NOMO-1 treated with DMSO at 0.1 percent for 48 hours (cell line): ENCODE measurements around the gene GPR101.
A peak's percentile ranks its signal among the peaks of the same experiment; 100 is the strongest.

Experiments
- DNase-seq: peaks from one replicate; lab custom pipeline; 2025; ENCODE audit not compliant: unreplicated experiment; lab: John Stamatoyannopoulos, UW

Gene GPR101

GRCh38 chrX:137033774-137034507 lies at the start of gene GPR101:
TSS of gene GPR101 (minus strand) at chrX:137033995. CDS start at chrX:137031674, 2,321 bp downstream.
- no peak for DNase-seq

DNA sequence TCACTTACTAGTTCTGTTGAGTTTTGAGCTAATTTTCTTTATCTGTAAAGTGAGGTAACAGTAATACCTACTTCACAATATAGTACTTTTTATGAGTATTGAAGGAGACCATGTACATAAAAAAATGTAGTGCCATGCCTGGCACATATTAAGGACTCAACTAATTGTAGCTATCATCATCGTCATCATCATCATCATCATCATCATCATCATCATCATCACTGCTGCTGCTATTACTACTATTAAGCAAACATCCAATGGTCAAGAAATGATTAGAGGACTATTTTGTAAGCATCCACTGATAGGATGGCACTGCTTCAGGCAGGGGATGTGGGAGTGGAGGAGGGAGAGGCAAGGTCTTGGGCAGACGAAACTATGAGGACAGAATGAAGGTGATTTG lies 47.4 kb upstream of the GPR101 start:
- no peak for DNase-seq

DNA sequence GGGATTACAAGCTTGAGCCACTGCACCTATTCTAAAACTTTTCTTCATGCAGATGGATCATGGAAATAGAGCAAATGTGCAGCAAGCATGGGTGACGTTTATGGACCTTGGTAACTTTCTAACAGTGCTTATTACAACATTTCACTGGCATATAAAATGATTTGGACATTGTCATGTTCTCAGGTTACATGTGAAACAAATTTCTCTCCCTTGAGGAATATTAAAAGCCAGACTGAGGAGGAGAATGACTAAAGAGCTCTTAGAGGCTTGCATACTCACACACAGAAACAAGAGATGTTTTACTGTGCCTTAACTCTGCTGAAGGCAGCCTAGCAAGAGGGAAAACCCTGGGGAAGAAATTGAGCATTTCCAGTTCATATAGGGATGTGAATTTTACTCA lies 38.6 kb upstream of the GPR101 start:
- no peak for DNase-seq

DNA sequence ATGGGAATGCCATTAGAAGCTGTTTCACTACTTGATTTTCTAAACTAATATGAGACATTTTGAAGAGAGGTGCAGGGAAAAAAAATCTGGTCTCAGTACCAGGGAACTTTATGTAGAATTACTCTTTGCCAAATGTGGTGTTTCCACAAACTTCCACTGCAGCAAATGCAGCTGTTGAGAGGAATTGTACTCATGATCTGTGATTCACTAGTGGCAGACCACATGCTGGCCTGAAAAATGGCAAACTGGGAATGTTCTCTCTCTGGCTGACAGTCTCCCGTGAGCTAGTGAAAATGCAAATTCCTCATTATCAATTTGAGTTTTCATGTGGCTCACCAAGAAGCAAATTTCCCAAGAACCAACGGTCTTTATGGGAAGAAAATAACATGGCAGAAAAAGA lies 37.8 kb upstream of the GPR101 start:
- DNase-seq: no peak

GRCh38 chrX:137067147-137067546 lies 33.4 kb upstream of the GPR101 start:
- no peak for DNase-seq

DNA sequence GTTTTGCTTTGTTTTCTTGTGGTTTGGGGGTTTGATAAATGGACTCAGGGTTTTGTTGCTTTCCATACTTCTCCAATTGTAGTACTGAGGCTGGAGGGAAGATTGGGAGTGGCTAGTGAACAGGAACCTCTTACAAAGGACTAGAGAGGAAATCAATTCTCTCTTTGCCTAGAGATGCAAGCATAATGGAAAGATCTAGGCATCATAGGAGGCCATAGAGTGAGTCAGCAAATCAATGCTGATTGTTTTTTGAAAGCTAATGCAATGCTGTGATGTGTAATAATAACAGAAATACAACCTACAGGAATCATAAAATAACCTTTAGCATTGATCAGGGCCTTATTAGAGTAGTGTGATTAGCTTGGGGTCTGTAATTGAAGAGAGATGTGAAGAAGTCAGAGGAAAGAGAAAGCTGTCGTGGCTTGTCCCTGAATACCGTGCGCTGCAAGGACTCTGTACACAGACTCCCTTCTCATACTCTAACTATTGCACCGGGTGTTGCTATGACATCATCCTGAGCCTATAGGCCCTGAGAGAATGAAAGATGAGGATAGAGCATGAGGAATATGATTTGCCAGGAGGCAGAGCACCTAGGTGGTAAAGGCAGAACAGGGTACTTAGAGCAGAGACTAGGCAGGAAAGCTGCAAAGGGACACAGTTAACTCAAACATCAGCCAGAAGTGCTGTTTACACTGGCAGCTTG lies 29.3 kb upstream of the GPR101 start:
- no peak for DNase-seq

DNA sequence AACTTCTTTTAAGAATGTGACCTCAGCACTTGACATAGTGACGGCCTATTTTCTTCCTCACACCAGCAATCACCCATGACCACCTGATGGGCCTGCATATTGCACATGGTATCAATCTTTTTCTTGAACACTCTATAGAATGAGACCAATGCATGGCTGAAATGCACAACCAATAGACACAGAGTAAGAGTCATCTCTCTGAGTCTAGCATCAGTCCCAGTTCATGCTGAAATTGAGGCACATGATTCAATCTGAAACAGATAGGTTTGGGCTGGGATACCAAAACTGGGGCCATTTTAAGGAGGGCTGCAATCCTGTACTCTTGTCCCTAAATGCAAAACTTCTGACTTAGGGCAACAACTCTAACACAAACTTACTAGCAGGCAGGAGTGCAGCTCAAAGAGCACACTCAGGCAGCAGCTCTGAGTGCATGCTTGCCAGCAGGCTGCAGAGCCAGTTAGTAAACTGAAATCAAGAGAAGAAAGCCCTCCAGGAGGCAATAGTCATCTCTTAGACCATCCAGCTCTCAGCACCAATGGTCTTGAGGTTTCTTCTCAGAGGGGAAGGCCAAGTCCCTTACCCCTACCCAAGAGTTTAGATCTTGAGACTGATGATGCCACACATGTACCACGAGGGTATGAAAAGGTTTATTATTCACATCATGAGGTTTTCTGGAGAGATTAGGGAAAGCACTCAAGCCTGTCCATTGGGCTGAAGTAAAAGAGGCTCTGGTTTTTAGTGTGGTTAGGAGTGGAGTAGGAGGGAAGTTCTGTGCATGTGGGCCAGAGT lies 24.7 kb upstream of the GPR101 start:
- no peak for DNase-seq

- no peak for DNase-seq
These were observed 18.9 kb upstream of the GPR101 start for GRCh38 chrX:137052643-137053235.

DNA sequence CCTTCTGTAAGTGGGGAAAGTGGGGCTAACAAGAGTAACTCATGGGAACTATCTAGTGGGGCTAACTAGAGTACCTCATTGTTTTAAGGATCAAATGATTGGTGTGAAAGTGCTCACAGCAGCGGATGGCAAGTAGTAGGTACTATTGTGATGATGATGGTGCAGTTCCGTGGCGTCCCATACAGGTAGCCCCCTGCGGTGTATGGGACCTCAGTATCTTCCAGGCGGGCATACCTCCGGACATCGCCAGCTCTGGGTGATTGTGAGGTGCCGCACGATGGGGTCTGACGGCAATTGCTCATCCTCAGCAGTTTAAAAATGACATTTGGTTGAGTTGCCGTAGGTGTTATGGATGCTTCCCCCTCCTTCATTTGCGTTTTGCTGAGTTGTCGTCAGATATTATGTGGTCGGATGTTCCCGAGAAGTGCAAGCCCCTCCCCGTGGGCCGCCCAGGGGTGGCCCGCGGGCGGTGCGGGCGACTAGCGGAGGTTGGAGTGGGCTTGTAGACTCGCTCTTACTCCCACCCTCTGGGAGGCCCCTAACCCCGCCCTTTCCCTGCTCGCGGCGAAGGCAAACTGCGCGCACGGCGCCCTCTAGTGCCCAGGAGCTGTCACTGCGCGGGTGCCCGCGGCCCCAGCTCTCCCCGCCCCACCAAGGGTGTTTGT lies 18.3 kb upstream of the GPR101 start:
- peak; percentile 31 for DNase-seq

DNA sequence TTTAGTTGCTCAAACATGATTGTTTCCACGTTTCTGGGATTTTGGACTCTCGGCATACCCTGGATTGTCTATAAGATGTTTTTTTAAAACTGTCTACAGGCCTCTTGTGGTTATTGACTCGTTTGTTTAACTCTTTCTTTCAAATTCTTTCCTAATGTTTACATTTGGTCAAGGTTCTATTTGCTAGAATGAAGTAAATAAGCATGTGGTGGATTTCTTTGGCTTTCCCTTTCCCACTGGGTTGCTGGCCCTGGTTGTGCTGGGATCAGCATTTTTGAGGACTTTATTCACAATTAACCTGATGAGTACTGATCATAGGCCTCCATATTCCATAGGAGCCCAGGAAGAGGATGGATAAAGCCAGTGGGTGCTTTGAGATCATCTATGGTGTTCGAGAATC lies 11.1 kb upstream of the GPR101 start:
- no peak for DNase-seq

- no peak for DNase-seq
These were observed 9.9 kb upstream of the GPR101 start for GRCh38 chrX:137043736-137044135.

DNA sequence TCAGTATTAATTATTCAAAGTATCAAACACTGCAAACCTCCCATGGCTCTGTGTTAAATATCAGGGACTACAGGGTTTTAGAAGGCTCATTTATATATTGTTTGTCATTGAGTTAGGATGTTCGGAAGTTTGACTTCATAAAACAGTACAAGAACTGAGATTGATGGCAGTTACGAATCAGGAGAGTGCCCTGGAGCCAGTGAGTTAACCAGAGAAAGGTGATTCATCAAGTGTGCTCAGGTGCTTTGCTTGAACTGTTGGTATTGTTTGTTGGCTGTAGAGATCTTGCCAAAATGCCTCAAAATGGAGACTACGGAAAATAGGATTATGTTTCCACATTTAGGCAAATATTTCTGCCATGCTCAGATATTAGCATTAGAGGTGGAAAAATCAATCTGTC lies 7.5 kb upstream of the GPR101 start:
- no peak for DNase-seq

- DNase-seq: no peak
These were observed 6.5 kb upstream of the GPR101 start for GRCh38 chrX:137040113-137040794.

- DNase-seq: no peak
These were observed 695 bp upstream of the GPR101 start for GRCh38 chrX:137034508-137034872.

GRCh38 chrX:137032841-137033773 lies 688 bp downstream of the GPR101 start:
- no peak for DNase-seq

GRCh38 chrX:137032341-137032694 lies 1.5 kb downstream of the GPR101 start:
- DNase-seq: no peak

GRCh38 chrX:137031517-137032340 lies 2.1 kb downstream of the GPR101 start:
- DNase-seq: no peak

GRCh38 chrX:137031039-137031438 lies 2.8 kb downstream of the GPR101 start:
- no peak for DNase-seq

DNA sequence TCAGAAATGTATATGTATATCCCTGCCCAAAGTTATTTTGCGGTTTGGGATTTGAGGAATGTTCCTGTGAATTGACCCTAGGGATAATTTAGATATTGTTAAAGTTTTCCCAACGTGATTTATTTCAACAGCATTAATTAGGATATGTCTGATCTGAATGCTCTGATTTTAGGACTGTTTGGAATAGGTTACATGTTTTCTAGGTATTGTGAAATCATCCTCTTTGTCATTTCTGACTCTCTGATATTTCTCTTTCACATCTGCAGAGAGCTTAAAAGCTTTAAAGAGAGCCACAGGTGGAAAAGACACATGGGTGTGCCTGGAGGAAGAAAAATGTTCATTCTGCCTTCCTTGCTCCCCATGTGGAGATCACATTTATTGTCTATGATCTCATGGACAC lies 5.1 kb downstream of the GPR101 start:
- no peak for DNase-seq
